ENCODE results near the gene GDF9.

The GDF9 gene

GRCh38 chr5:132836852-132837251, 29.4 kb downstream of the GDF9 start:
- Histone ChIP-seq H3K27ac (ENCODE audit: low read depth, low read length) (no peak overlapping the region), H3K27me3 (ENCODE audit: control insufficient read depth, insufficient read depth, low read length) (peaks cover 6% of the 10 kb centered on the region; the same call in 1 of the 2 replicates), H3K9ac (ENCODE audit: low read depth, low read length) (no peak overlapping the region), H3K4me3 (ENCODE audit: low read depth, low read length) (no peak overlapping the region), H3K9me3 (ENCODE audit: control insufficient read depth, insufficient read depth, low read length) (no peaks in the 10 kb centered on the region), H3K4me1 (ENCODE audit: control insufficient read depth, insufficient read depth, low read length) (no peaks in the 10 kb centered on the region), H3K36me3 (ENCODE audit: control insufficient read depth, insufficient read depth, low read length) (no peaks in the 10 kb centered on the region)

GRCh38 chr5:132834057-132834456, 32.2 kb downstream of the GDF9 start:
- H3K9me3 ChIP-seq (ENCODE audit: control insufficient read depth, insufficient read depth, low read length) = no peaks in the 10 kb centered on the region
- H3K27me3 ChIP-seq (ENCODE audit: control insufficient read depth, insufficient read depth, low read length) = peaks cover 32% of the 10 kb centered on the region
- H3K4me1 ChIP-seq (ENCODE audit: control insufficient read depth, insufficient read depth, low read length) = no peaks in the 10 kb centered on the region
- no peak overlapping the region for H3K27ac ChIP-seq (ENCODE audit: low read depth, low read length)
- no peak overlapping the region for H3K9ac ChIP-seq (ENCODE audit: low read depth, low read length)
- H3K4me3 ChIP-seq (ENCODE audit: low read depth, low read length) = no peak overlapping the region
- no peaks in the 10 kb centered on the region for H3K36me3 ChIP-seq (ENCODE audit: control insufficient read depth, insufficient read depth, low read length)

- Histone ChIP-seq H3K27ac (ENCODE audit: low read depth, low read length) (no peak overlapping the region), H3K4me1 (ENCODE audit: control insufficient read depth, insufficient read depth, low read length) (no peaks in the 10 kb centered on the region), H3K9me3 (ENCODE audit: control insufficient read depth, insufficient read depth, low read length) (no peaks in the 10 kb centered on the region), H3K9ac (ENCODE audit: low read depth, low read length) (no peak overlapping the region), H3K27me3 (ENCODE audit: control insufficient read depth, insufficient read depth, low read length) (peaks cover 47% of the 10 kb centered on the region), H3K36me3 (ENCODE audit: control insufficient read depth, insufficient read depth, low read length) (no peaks in the 10 kb centered on the region), H3K4me3 (ENCODE audit: low read depth, low read length) (no peak overlapping the region)
These were observed 33.7 kb downstream of the GDF9 start for GRCh38 chr5:132832612-132833011.

- peaks cover 58% of the 10 kb centered on the region for H3K27me3 ChIP-seq (ENCODE audit: control insufficient read depth, insufficient read depth, low read length)
- no peaks in the 10 kb centered on the region for H3K9me3 ChIP-seq (ENCODE audit: control insufficient read depth, insufficient read depth, low read length)
- H3K9ac ChIP-seq (ENCODE audit: low read depth, low read length) = no peak overlapping the region
- H3K4me3 ChIP-seq (ENCODE audit: low read depth, low read length) = peak overlapping the region; percentile 69; the same call in 1 of the 2 replicates
- no peaks in the 10 kb centered on the region; the same call in 1 of the 2 replicates for H3K4me1 ChIP-seq (ENCODE audit: control insufficient read depth, insufficient read depth, low read length)
- no peaks in the 10 kb centered on the region for H3K36me3 ChIP-seq (ENCODE audit: control insufficient read depth, insufficient read depth, low read length)
- H3K27ac ChIP-seq (ENCODE audit: low read depth, low read length) = no peak overlapping the region
These were observed 35.0 kb downstream of the GDF9 start for GRCh38 chr5:132831095-132831860.

- Histone ChIP-seq H3K36me3 (ENCODE audit: control insufficient read depth, insufficient read depth, low read length) (no peaks in the 10 kb centered on the region), H3K9ac (ENCODE audit: low read depth, low read length) (peak within 1 kb of the TSS; percentile 19; the same call in 1 of the 2 replicates), H3K27me3 (ENCODE audit: control insufficient read depth, insufficient read depth, low read length) (peaks cover 65% of the 10 kb centered on the region), H3K4me1 (ENCODE audit: control insufficient read depth, insufficient read depth, low read length) (no peaks in the 10 kb centered on the region; the same call in 1 of the 2 replicates), H3K27ac (ENCODE audit: low read depth, low read length) (no peak within 1 kb of the TSS), H3K4me3 (ENCODE audit: low read depth, low read length) (peak within 1 kb of the TSS; percentile 69), H3K9me3 (ENCODE audit: control insufficient read depth, insufficient read depth, low read length) (no peaks in the 10 kb centered on the region)
These were observed 35.7 kb downstream of the GDF9 start, which contains the start of gene SHROOM1 for GRCh38 chr5:132830436-132831094. Gene SHROOM1, minus strand, starts transcription at chr5:132830647. Its CDS starts 4,507 bp downstream, at chr5:132826140.

- Histone ChIP-seq H3K4me1 (ENCODE audit: control insufficient read depth, insufficient read depth, low read length) (no peaks in the 10 kb centered on the region; the same call in 1 of the 2 replicates), H3K36me3 (ENCODE audit: control insufficient read depth, insufficient read depth, low read length) (no peaks in the 10 kb centered on the region), H3K9me3 (ENCODE audit: control insufficient read depth, insufficient read depth, low read length) (no peaks in the 10 kb centered on the region), H3K4me3 (ENCODE audit: low read depth, low read length) (peak overlapping the region; percentile 69), H3K27ac (ENCODE audit: low read depth, low read length) (no peak overlapping the region), H3K9ac (ENCODE audit: low read depth, low read length) (peak overlapping the region; percentile 19; the same call in 1 of the 2 replicates), H3K27me3 (ENCODE audit: control insufficient read depth, insufficient read depth, low read length) (peaks cover 71% of the 10 kb centered on the region)
These were observed 36.4 kb downstream of the GDF9 start for GRCh38 chr5:132829742-132830435.

GRCh38 chr5:132828846-132829494, 37.3 kb downstream of the GDF9 start:
- H3K27me3 ChIP-seq (ENCODE audit: control insufficient read depth, insufficient read depth, low read length) = peaks cover 80% of the 10 kb centered on the region

GRCh38 chr5:132827943-132828673, 38.2 kb downstream of the GDF9 start:
- Histone ChIP-seq H3K4me1 (ENCODE audit: control insufficient read depth, insufficient read depth, low read length) (peaks cover 3% of the 10 kb centered on the region), H3K9me3 (ENCODE audit: control insufficient read depth, insufficient read depth, low read length) (no peaks in the 10 kb centered on the region), H3K27ac (ENCODE audit: low read depth, low read length) (no peak overlapping the region), H3K9ac (ENCODE audit: low read depth, low read length) (no peak overlapping the region), H3K27me3 (ENCODE audit: control insufficient read depth, insufficient read depth, low read length) (peaks cover 85% of the 10 kb centered on the region), H3K36me3 (ENCODE audit: control insufficient read depth, insufficient read depth, low read length) (no peaks in the 10 kb centered on the region), H3K4me3 (ENCODE audit: low read depth, low read length) (no peak overlapping the region)

More at GRCh38 chr5:132828846-132829494, 37.3 kb downstream of the GDF9 start:
- Histone ChIP-seq H3K4me3 (ENCODE audit: low read depth, low read length) (no peak overlapping the region), H3K27ac (ENCODE audit: low read depth, low read length) (no peak overlapping the region), H3K4me1 (ENCODE audit: control insufficient read depth, insufficient read depth, low read length) (no peaks in the 10 kb centered on the region; the same call in 1 of the 2 replicates), H3K9ac (ENCODE audit: low read depth, low read length) (no peak overlapping the region), H3K9me3 (ENCODE audit: control insufficient read depth, insufficient read depth, low read length) (no peaks in the 10 kb centered on the region), H3K36me3 (ENCODE audit: control insufficient read depth, insufficient read depth, low read length) (no peaks in the 10 kb centered on the region)

GRCh38 chr5:132826424-132827082, 39.7 kb downstream of the GDF9 start:
- H3K9ac ChIP-seq (ENCODE audit: low read depth, low read length) = no peak overlapping the region
- H3K9me3 ChIP-seq (ENCODE audit: control insufficient read depth, insufficient read depth, low read length) = no peaks in the 10 kb centered on the region
- peaks cover 82% of the 10 kb centered on the region for H3K27me3 ChIP-seq (ENCODE audit: control insufficient read depth, insufficient read depth, low read length)
- no peaks in the 10 kb centered on the region for H3K36me3 ChIP-seq (ENCODE audit: control insufficient read depth, insufficient read depth, low read length)
- no peak overlapping the region for H3K27ac ChIP-seq (ENCODE audit: low read depth, low read length)
- H3K4me3 ChIP-seq (ENCODE audit: low read depth, low read length) = peak overlapping the region; percentile 59; the same call in 1 of the 2 replicates
- peaks cover 3% of the 10 kb centered on the region for H3K4me1 ChIP-seq (ENCODE audit: control insufficient read depth, insufficient read depth, low read length)
